OCI-LY1 (cell line): ENCODE measurements around the gene SPACA6.

ENCODE experiments used
- H2AFZ ChIP-seq: fragments of 200-600 bp; sonication (generic), shearing (Covaris generic); 2 replicates; pipeline ENCODE4 v1.6.0; 2014; ENCODE audit warnings: antibody characterized with exemption, mild to moderate bottlenecking, low read length
- H3F3A ChIP-seq: fragments of 200-600 bp; sonication (generic), shearing (Covaris generic); 2 replicates; pipeline ENCODE4 v1.6.0; 2014; ENCODE audit warnings: mild to moderate bottlenecking, antibody characterized with exemption, low read length, moderate library complexity; ENCODE audit not compliant: insufficient read depth
- H3K27ac ChIP-seq: fragments of 200-600 bp; sonication (generic); 2 replicates; pipeline ENCODE4 v1.5.1; 2014; ENCODE audit warnings: low read length, mixed run types, mild to moderate bottlenecking, low read depth; ENCODE audit not compliant: poor library complexity, severe bottlenecking
- H3K27me3 ChIP-seq: fragments of 200-600 bp; sonication (generic); 2 replicates; pipeline ENCODE4 v1.6.0; 2014; ENCODE audit warnings: antibody characterized with exemption, mild to moderate bottlenecking, low read length, moderate library complexity; ENCODE audit not compliant: insufficient read depth
- H3K36me3 ChIP-seq: fragments of 200-600 bp; sonication (generic); 2 replicates; pipeline ENCODE4 v1.6.1; 2014; ENCODE audit warnings: mild to moderate bottlenecking, antibody characterized with exemption, low read length, moderate library complexity, mixed read lengths; ENCODE audit not compliant: insufficient read depth
- H3K4me1 ChIP-seq: fragments of 200-600 bp; sonication (generic); 2 replicates; pipeline ENCODE4 v1.5.1; 2014; ENCODE audit warnings: mild to moderate bottlenecking, low read length, moderate library complexity; ENCODE audit not compliant: insufficient read depth, severe bottlenecking
- H3K4me2 ChIP-seq: fragments of 200-600 bp; sonication (generic), shearing (Covaris generic); 2 replicates; pipeline ENCODE4 v1.6.1; 2014; ENCODE audit warnings: low read length
- H3K4me3 ChIP-seq: fragments of 200-600 bp; sonication (generic); 2 replicates; pipeline ENCODE4 v1.5.1; 2014; ENCODE audit warnings: low read length, low read depth, mild to moderate bottlenecking, mixed read lengths; ENCODE audit not compliant: poor library complexity, severe bottlenecking
- H3K79me2 ChIP-seq: fragments of 200-600 bp; shearing (Covaris generic); 2 replicates; pipeline ENCODE4 v1.6.1; 2016; ENCODE audit warnings: mixed run types, low read length, mixed read lengths; ENCODE audit not compliant: insufficient read depth
- H3K9ac ChIP-seq: fragments of 200-600 bp; sonication (generic), shearing (Covaris generic); 2 replicates; pipeline ENCODE4 v1.6.1; 2014; ENCODE audit warnings: mild to moderate bottlenecking, low read length, mixed read lengths
- H3K9me2 ChIP-seq: fragments of 200-600 bp; sonication (generic), shearing (Covaris generic); 2 replicates; pipeline ENCODE4 v1.6.1; 2014; ENCODE audit warnings: low read depth, mild to moderate bottlenecking, low read length, mixed read lengths
- H3K9me3 ChIP-seq: fragments of 200-600 bp; shearing (Covaris generic); 2 replicates; pipeline ENCODE4 v1.6.1; 2014; ENCODE audit warnings: low read length, mixed read lengths
- H4K20me1 ChIP-seq: fragments of 200-600 bp; sonication (generic), shearing (Covaris generic); 2 replicates; pipeline ENCODE4 v1.6.0; 2016; ENCODE audit warnings: mild to moderate bottlenecking, low read length; ENCODE audit not compliant: insufficient read depth
- CTCF ChIP-seq: fragments of 200-600 bp; sonication (generic), shearing (Covaris generic); IDR thresholded peaks from 2 replicates; pipeline ENCODE4 v1.5.1; 2017; ENCODE audit warnings: mild to moderate bottlenecking, antibody characterized with exemption, low read length, moderate library complexity, mixed read lengths
- EZH2 ChIP-seq: fragments of 200-600 bp; sonication (generic), shearing (Covaris generic); IDR thresholded peaks from 2 replicates; pipeline ENCODE4 v1.8.0; 2017; ENCODE audit warnings: borderline replicate concordance, mixed run types, mild to moderate bottlenecking, antibody characterized with exemption, low read length, moderate library complexity, mixed read lengths

SPACA6 gene

GRCh38 chr19:51693819-51694218 lies 689 bp downstream of the SPACA6 start:
- H3K4me3 ChIP-seq, result no peak overlapping the region
- no peaks in the 10 kb centered on the region for H3K79me2 ChIP-seq
- TF ChIP-seq EZH2, result no peak
- no peak for TF ChIP-seq CTCF
- H4K20me1 ChIP-seq, result no peaks in the 10 kb centered on the region
- no peak overlapping the region for H3K27ac ChIP-seq
- H3K4me2 ChIP-seq, result no peak overlapping the region
- no peaks in the 10 kb centered on the region for H3K9me3 ChIP-seq
- no peaks in the 10 kb centered on the region for H3K9me2 ChIP-seq
- H3K9ac ChIP-seq, result no peak overlapping the region
- no peaks in the 10 kb centered on the region for H3F3A ChIP-seq
- no peak overlapping the region for H2AFZ ChIP-seq
- H3K4me1 ChIP-seq, result peaks cover 17% of the 10 kb centered on the region
- H3K27me3 ChIP-seq, result no peaks in the 10 kb centered on the region
- H3K36me3 ChIP-seq, result no peaks in the 10 kb centered on the region

- Histone ChIP-seq H3K9me3 (no peaks in the 10 kb centered on the region), H3K4me1 (peaks cover 17% of the 10 kb centered on the region), H3K79me2 (no peaks in the 10 kb centered on the region), H2AFZ (no peak overlapping the region), H3K4me3 (no peak overlapping the region), H3K4me2 (no peak overlapping the region), H3K27me3 (no peaks in the 10 kb centered on the region), H3K36me3 (no peaks in the 10 kb centered on the region), H3F3A (no peaks in the 10 kb centered on the region), H3K9ac (no peak overlapping the region), H4K20me1 (no peaks in the 10 kb centered on the region), H3K9me2 (no peaks in the 10 kb centered on the region), H3K27ac (no peak overlapping the region)
- no peak for TF ChIP-seq CTCF
- TF ChIP-seq EZH2, result no peak
These were observed 1.4 kb downstream of the SPACA6 start for GRCh38 chr19:51694318-51695085.

- no peak overlapping the region for H2AFZ ChIP-seq
- no peaks in the 10 kb centered on the region for H4K20me1 ChIP-seq
- no peaks in the 10 kb centered on the region for H3K9me3 ChIP-seq
- no peaks in the 10 kb centered on the region for H3K27me3 ChIP-seq
- H3K79me2 ChIP-seq, result no peaks in the 10 kb centered on the region
- no peak overlapping the region for H3K9ac ChIP-seq
- H3K36me3 ChIP-seq, result no peaks in the 10 kb centered on the region
- no peaks in the 10 kb centered on the region for H3K9me2 ChIP-seq
- H3F3A ChIP-seq, result no peaks in the 10 kb centered on the region
- H3K4me3 ChIP-seq, result no peak overlapping the region
- TF ChIP-seq EZH2 (no peak), CTCF (no peak)
- peaks cover 12% of the 10 kb centered on the region for H3K4me1 ChIP-seq
- H3K27ac ChIP-seq, result no peak overlapping the region
- H3K4me2 ChIP-seq, result no peak overlapping the region
These were observed 2.0 kb downstream of the SPACA6 start for GRCh38 chr19:51695088-51695487.
